Fibroblast of lung (primary cell): Measurements from ENCODE around the gene ZFAND5. TPM values are rescaled to one million over a fixed set of nuclear protein-coding genes. Genes with fewer than 3 reads are reported as not detected.

Source experiments
- DNase-seq, 2 donors: peaks; one replicate each; pipeline versions ENCODE4 v3.0.0 to v3.0.0-alpha.2; 2010; ENCODE audit warnings: low read depth in 2 of 2
- H2AFZ ChIP-seq: 2 replicates; pipeline ENCODE4 v1.5.1; 2012; ENCODE audit warnings: low read length, control low read depth, inconsistent platforms
- H3K27ac ChIP-seq: 2 replicates; pipeline ENCODE4 v1.5.1; 2011; ENCODE audit warnings: low read length, control low read depth; ENCODE audit not compliant: insufficient read depth
- H3K27me3 ChIP-seq: 2 replicates; pipeline ENCODE4 v1.5.1; 2011; ENCODE audit warnings: mild to moderate bottlenecking, low read length; ENCODE audit not compliant: control insufficient read depth, insufficient read depth
- H3K36me3 ChIP-seq: 2 replicates; pipeline ENCODE4 v1.5.1; 2011; ENCODE audit warnings: low read length; ENCODE audit not compliant: control insufficient read depth, insufficient read depth
- H3K4me1 ChIP-seq: 2 replicates; pipeline ENCODE4 v1.5.1; 2011; ENCODE audit warnings: low read length; ENCODE audit not compliant: control insufficient read depth, insufficient read depth; ENCODE audit errors: extremely low read depth
- H3K4me2 ChIP-seq: 2 replicates; pipeline ENCODE4 v1.5.1; 2011; ENCODE audit warnings: low read length, control low read depth; ENCODE audit not compliant: insufficient read depth; ENCODE audit errors: extremely low read depth
- H3K4me3 ChIP-seq, 4 experiments: fragments of 200-600 bp in 1 of 4; sonication (generic) in 1 of 4; replicated peaks in 1 of 4; 2 replicates each; pipeline ENCODE4 v1.5.1; 2011 to 2016; ENCODE audit warnings: low read length in 4 of 4, low read depth in 3 of 4, mild to moderate bottlenecking in 3 of 4, control low read depth in 2 of 4, inconsistent platforms in 1 of 4, mixed read lengths in 1 of 4; ENCODE audit not compliant: insufficient read depth in 1 of 4; ENCODE audit errors: control extremely low read depth in 1 of 4
- H3K79me2 ChIP-seq: 2 replicates; pipeline ENCODE4 v1.5.1; 2012; ENCODE audit warnings: mild to moderate bottlenecking, low read length, inconsistent platforms; ENCODE audit not compliant: control insufficient read depth, insufficient read depth
- H3K9ac ChIP-seq: 2 replicates; pipeline ENCODE4 v1.5.1; 2011; ENCODE audit warnings: mild to moderate bottlenecking, low read length, control low read depth; ENCODE audit not compliant: insufficient read depth
- H3K9me3 ChIP-seq: 2 replicates; pipeline ENCODE4 v1.5.1; 2012; ENCODE audit warnings: low read depth, low read length; ENCODE audit not compliant: control insufficient read depth, insufficient read depth
- H4K20me1 ChIP-seq: 2 replicates; pipeline ENCODE4 v1.5.1; 2011; ENCODE audit warnings: low read length; ENCODE audit not compliant: control insufficient read depth, insufficient read depth; ENCODE audit errors: extremely low read depth
- CTCF ChIP-seq, 2 donors: IDR thresholded peaks in 1 of 2; conservative IDR thresholded peaks in 1 of 2; 1 replicate in 1 of 2; 2 replicates in 1 of 2; pipeline ENCODE4 v1.5.1; 2011 to 2012; ENCODE audit warnings: low read length in 2 of 2, control low read depth in 1 of 2, inconsistent platforms in 1 of 2, low read depth in 1 of 2, mild to moderate bottlenecking in 1 of 2
- EZH2 ChIP-seq: IDR thresholded peaks from 2 replicates; pipeline ENCODE4 v1.5.1; 2012; ENCODE audit warnings: low read length, control low read depth, mild to moderate bottlenecking; ENCODE audit errors: missing control alignments
- polyA minus RNA-seq: library from RNA; depleted of rRNA, polyadenylated mRNA; stranded (reverse); fragments of >200 nt; gene quantifications from 2 replicates; pipeline ENCODE4 v1.2.3, GENCODE V29; 2011; ENCODE audit warnings: low replicate concordance
- polyA plus RNA-seq, 2 donors: library from polyadenylated mRNA; depleted of rRNA in 1 of 2; stranded (reverse) in 1 of 2; unstranded in 1 of 2; fragments of >200 nt; gene quantifications; 2 replicates each; pipeline ENCODE4 v1.2.1, GENCODE V29; 2011 to 2012; ENCODE audit warnings: missing spikeins in 1 of 2
- total RNA-seq: library from RNA; depleted of rRNA; stranded (reverse); fragments of >200 nt; gene quantifications from 2 replicates; pipeline ENCODE4 v1.2.1, GENCODE V29; 2014

Gene ZFAND5
- total RNA-seq, result 127 and 159 TPM in 2 replicates
- polyA plus RNA-seq, result 119 and 153 TPM in 2 replicates
- polyA plus RNA-seq (2012), result 131 and 153 TPM in 2 replicates
- polyA minus RNA-seq, result 40.3 and 43.4 TPM in 2 replicates

GRCh38 chr9:72364679-72365524 lies at the start of gene ZFAND5:
Gene ZFAND5, minus strand, starts transcription at chr9:72365208. Its CDS starts 4,430 bp downstream, at chr9:72360778.
- Histone ChIP-seq H3K79me2 (peaks cover 50% of the 10 kb centered on the region), H3K27ac (peak within 1 kb of the TSS; percentile 98), H3K36me3 (no peaks in the 10 kb centered on the region), H3K4me1 (peaks cover 3% of the 10 kb centered on the region), H3K9ac (peak within 1 kb of the TSS; percentile 94), H4K20me1 (peaks cover 3% of the 10 kb centered on the region), H3K4me2 (peak within 1 kb of the TSS; percentile 79), H3K9me3 (no peaks in the 10 kb centered on the region), H3K4me3 (peak within 1 kb of the TSS; percentile 59 to 97 (median 88)), H2AFZ (peak within 1 kb of the TSS; percentile 80), H3K27me3 (no peaks in the 10 kb centered on the region)
- TF ChIP-seq CTCF (conservative IDR thresholded peaks at IDR 0.05 in 1 of 2, IDR thresholded peaks at IDR 0.05 in 1 of 2; ENCODE audit: low read depth in 1 of 2, low read length in 2 of 2) (no peak), EZH2 (no peak)
- peak; percentile 97 to 98 for DNase-seq

GRCh38 chr9:72412483-72413040 lies 47.6 kb upstream of the ZFAND5 start:
- Histone ChIP-seq H3K4me2 (no peak overlapping the region), H3K4me1 (no peaks in the 10 kb centered on the region), H3K9ac (no peak overlapping the region), H3K36me3 (no peaks in the 10 kb centered on the region), H4K20me1 (no peaks in the 10 kb centered on the region), H3K9me3 (no peaks in the 10 kb centered on the region), H3K79me2 (no peaks in the 10 kb centered on the region), H3K27me3 (no peaks in the 10 kb centered on the region), H3K27ac (no peak overlapping the region), H3K4me3 (no peak overlapping the region), H2AFZ (no peak overlapping the region)
- DNase-seq, result no peak
- TF ChIP-seq EZH2 (no peak), CTCF (conservative IDR thresholded peaks at IDR 0.05 in 1 of 2, IDR thresholded peaks at IDR 0.05 in 1 of 2; ENCODE audit: low read depth in 1 of 2, low read length in 2 of 2) (no peak)

- no peaks in the 10 kb centered on the region for H4K20me1 ChIP-seq
- H3K79me2 ChIP-seq, result no peaks in the 10 kb centered on the region
- no peak overlapping the region for H3K4me2 ChIP-seq
- H3K4me3 ChIP-seq, result no peak overlapping the region
- no peaks in the 10 kb centered on the region for H3K36me3 ChIP-seq
- no peak for DNase-seq
- no peak overlapping the region for H2AFZ ChIP-seq
- TF ChIP-seq CTCF (conservative IDR thresholded peaks at IDR 0.05 in 1 of 2, IDR thresholded peaks at IDR 0.05 in 1 of 2; ENCODE audit: low read depth in 1 of 2, low read length in 2 of 2) (no peak), EZH2 (no peak)
- H3K4me1 ChIP-seq, result no peaks in the 10 kb centered on the region
- H3K9ac ChIP-seq, result no peak overlapping the region
- H3K27me3 ChIP-seq, result no peaks in the 10 kb centered on the region
- H3K9me3 ChIP-seq, result no peaks in the 10 kb centered on the region
- no peak overlapping the region for H3K27ac ChIP-seq
Observed at GRCh38 chr9:72410214-72410613, 45.2 kb upstream of the ZFAND5 start.
